ENCODE data around the gene MPPED1. TPM values are rescaled to one million over a fixed set of nuclear protein-coding genes. Genes with fewer than 3 reads are reported as not detected.

MPPED1 gene
- total and polyA plus RNA-seq, 2 donors (not counting 1 experiment from before 2014, with no cell fraction given), result not detected

- H4K20me1 ChIP-seq (ENCODE audit: control insufficient read depth, extremely low read depth, insufficient read depth, low read length), result no peaks in the 10 kb centered on the region
- peaks cover 4% of the 10 kb centered on the region for H3K27me3 ChIP-seq (ENCODE audit: control insufficient read depth, insufficient read depth, low read length)
- H3K79me2 ChIP-seq (ENCODE audit: control insufficient read depth, insufficient read depth, low read length), result no peaks in the 10 kb centered on the region
- H3K4me3 ChIP-seq (replicated peaks in 1 of 4; ENCODE audit: control extremely low read depth in 1 of 4, insufficient read depth in 1 of 4, low read depth in 3 of 4, low read length in 4 of 4), result no peak overlapping the region
- H3K36me3 ChIP-seq (ENCODE audit: control insufficient read depth, insufficient read depth, low read length), result no peaks in the 10 kb centered on the region
- H3K4me1 ChIP-seq (ENCODE audit: control insufficient read depth, extremely low read depth, insufficient read depth, low read length), result no peaks in the 10 kb centered on the region
- TF ChIP-seq EZH2 (IDR thresholded peaks at IDR 0.05; ENCODE audit: low read length, missing control alignments), result no peak
- no peak for TF ChIP-seq CTCF (conservative IDR thresholded peaks at IDR 0.05 in 1 of 2, IDR thresholded peaks at IDR 0.05 in 1 of 2; ENCODE audit: low read depth in 1 of 2, low read length in 2 of 2)
- H3K9ac ChIP-seq (ENCODE audit: insufficient read depth, low read length), result no peak overlapping the region
- H3K27ac ChIP-seq (ENCODE audit: insufficient read depth, low read length), result no peak overlapping the region
- no peak overlapping the region for H2AFZ ChIP-seq (ENCODE audit: low read length)
- no peaks in the 10 kb centered on the region for H3K9me3 ChIP-seq (ENCODE audit: control insufficient read depth, insufficient read depth, low read depth, low read length)
- no peak overlapping the region for H3K4me2 ChIP-seq (ENCODE audit: extremely low read depth, insufficient read depth, low read length)
- DNase-seq (ENCODE audit: low read depth in 2 of 2), result peak; percentile 35 to 54
Measured at GRCh38 chr22:43377896-43378704, 33.7 kb upstream of the MPPED1 start.

GRCh38 chr22:43381693-43382092, 30.1 kb upstream of the MPPED1 start:
- H2AFZ ChIP-seq (ENCODE audit: low read length), result no peak overlapping the region
- no peak overlapping the region for H3K4me3 ChIP-seq (replicated peaks in 1 of 4; ENCODE audit: control extremely low read depth in 1 of 4, insufficient read depth in 1 of 4, low read depth in 3 of 4, low read length in 4 of 4)
- H4K20me1 ChIP-seq (ENCODE audit: control insufficient read depth, extremely low read depth, insufficient read depth, low read length), result no peaks in the 10 kb centered on the region
- H3K4me1 ChIP-seq (ENCODE audit: control insufficient read depth, extremely low read depth, insufficient read depth, low read length), result no peaks in the 10 kb centered on the region
- TF ChIP-seq CTCF (conservative IDR thresholded peaks at IDR 0.05 in 1 of 2, IDR thresholded peaks at IDR 0.05 in 1 of 2; ENCODE audit: low read depth in 1 of 2, low read length in 2 of 2) (no peak), EZH2 (IDR thresholded peaks at IDR 0.05; ENCODE audit: low read length, missing control alignments) (no peak)
- DNase-seq (ENCODE audit: low read depth in 2 of 2), result peak in 1 of 2 donors; percentile 20
- peaks cover 4% of the 10 kb centered on the region for H3K27me3 ChIP-seq (ENCODE audit: control insufficient read depth, insufficient read depth, low read length)
- no peaks in the 10 kb centered on the region for H3K9me3 ChIP-seq (ENCODE audit: control insufficient read depth, insufficient read depth, low read depth, low read length)
- H3K27ac ChIP-seq (ENCODE audit: insufficient read depth, low read length), result no peak overlapping the region
- no peak overlapping the region for H3K4me2 ChIP-seq (ENCODE audit: extremely low read depth, insufficient read depth, low read length)
- no peaks in the 10 kb centered on the region for H3K36me3 ChIP-seq (ENCODE audit: control insufficient read depth, insufficient read depth, low read length)
- H3K79me2 ChIP-seq (ENCODE audit: control insufficient read depth, insufficient read depth, low read length), result no peaks in the 10 kb centered on the region
- no peak overlapping the region for H3K9ac ChIP-seq (ENCODE audit: insufficient read depth, low read length)

GRCh38 chr22:43384863-43385262, 27.0 kb upstream of the MPPED1 start:
- Histone ChIP-seq H4K20me1 (ENCODE audit: control insufficient read depth, extremely low read depth, insufficient read depth, low read length) (no peaks in the 10 kb centered on the region), H3K4me1 (ENCODE audit: control insufficient read depth, extremely low read depth, insufficient read depth, low read length) (no peaks in the 10 kb centered on the region), H3K27me3 (ENCODE audit: control insufficient read depth, insufficient read depth, low read length) (no peaks in the 10 kb centered on the region), H3K9ac (ENCODE audit: insufficient read depth, low read length) (no peak overlapping the region), H3K36me3 (ENCODE audit: control insufficient read depth, insufficient read depth, low read length) (no peaks in the 10 kb centered on the region), H3K4me2 (ENCODE audit: extremely low read depth, insufficient read depth, low read length) (no peak overlapping the region), H3K79me2 (ENCODE audit: control insufficient read depth, insufficient read depth, low read length) (no peaks in the 10 kb centered on the region), H3K9me3 (ENCODE audit: control insufficient read depth, insufficient read depth, low read depth, low read length) (no peaks in the 10 kb centered on the region), H3K27ac (ENCODE audit: insufficient read depth, low read length) (no peak overlapping the region), H3K4me3 (replicated peaks in 1 of 4; ENCODE audit: control extremely low read depth in 1 of 4, insufficient read depth in 1 of 4, low read depth in 3 of 4, low read length in 4 of 4) (no peak overlapping the region), H2AFZ (ENCODE audit: low read length) (no peak overlapping the region)
- DNase-seq (ENCODE audit: low read depth in 2 of 2), result no peak
- TF ChIP-seq CTCF (conservative IDR thresholded peaks at IDR 0.05 in 1 of 2, IDR thresholded peaks at IDR 0.05 in 1 of 2; ENCODE audit: low read depth in 1 of 2, low read length in 2 of 2), result no peak
- no peak for TF ChIP-seq EZH2 (IDR thresholded peaks at IDR 0.05; ENCODE audit: low read length, missing control alignments)
